ENCODE results near the gene PCLAF. TPM values are rescaled to one million over a fixed set of nuclear protein-coding genes. Genes with fewer than 3 reads are reported as not detected.

The PCLAF gene
- polyA plus RNA-seq, 1 experiment = 104 TPM

DNA sequence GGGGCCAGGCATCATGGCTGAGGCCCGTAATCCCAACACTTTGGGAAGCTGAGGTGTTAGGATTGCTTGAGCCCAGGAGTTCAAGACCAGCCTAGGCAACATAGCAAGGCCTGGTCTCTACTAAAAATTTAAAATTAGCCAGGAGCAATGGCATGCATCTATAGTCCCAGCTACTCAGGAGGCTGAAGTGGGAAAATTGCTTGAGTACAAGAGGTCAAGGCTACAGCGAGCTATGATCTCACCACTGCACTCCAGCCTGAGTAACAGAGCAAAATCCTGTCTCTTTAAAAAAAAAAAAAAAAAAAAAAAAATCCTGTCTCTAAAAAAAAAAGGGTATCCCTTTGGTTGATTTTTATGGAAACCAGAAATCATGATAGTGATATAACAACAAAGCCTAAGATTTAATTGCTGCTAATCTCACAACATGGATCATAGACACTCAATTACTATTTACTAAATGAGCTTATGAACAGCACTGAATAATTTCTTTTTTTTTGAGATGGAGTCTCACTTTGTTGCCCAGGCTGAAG lies 12.1 kb downstream of the PCLAF start:
- DNase-seq (ENCODE audit: low read depth, low spot score) = no peak
- ChIA-PET POLR2A (interaction anchor here (0.7 kb wide), 3 partner anchors 14 to 487 kb away, joined by 3 to 10 read pairs (median 5); no protein-coding TSS in a partner anchor), CTCF (no interaction called here)
- TF ChIP-seq, protein P1, sequence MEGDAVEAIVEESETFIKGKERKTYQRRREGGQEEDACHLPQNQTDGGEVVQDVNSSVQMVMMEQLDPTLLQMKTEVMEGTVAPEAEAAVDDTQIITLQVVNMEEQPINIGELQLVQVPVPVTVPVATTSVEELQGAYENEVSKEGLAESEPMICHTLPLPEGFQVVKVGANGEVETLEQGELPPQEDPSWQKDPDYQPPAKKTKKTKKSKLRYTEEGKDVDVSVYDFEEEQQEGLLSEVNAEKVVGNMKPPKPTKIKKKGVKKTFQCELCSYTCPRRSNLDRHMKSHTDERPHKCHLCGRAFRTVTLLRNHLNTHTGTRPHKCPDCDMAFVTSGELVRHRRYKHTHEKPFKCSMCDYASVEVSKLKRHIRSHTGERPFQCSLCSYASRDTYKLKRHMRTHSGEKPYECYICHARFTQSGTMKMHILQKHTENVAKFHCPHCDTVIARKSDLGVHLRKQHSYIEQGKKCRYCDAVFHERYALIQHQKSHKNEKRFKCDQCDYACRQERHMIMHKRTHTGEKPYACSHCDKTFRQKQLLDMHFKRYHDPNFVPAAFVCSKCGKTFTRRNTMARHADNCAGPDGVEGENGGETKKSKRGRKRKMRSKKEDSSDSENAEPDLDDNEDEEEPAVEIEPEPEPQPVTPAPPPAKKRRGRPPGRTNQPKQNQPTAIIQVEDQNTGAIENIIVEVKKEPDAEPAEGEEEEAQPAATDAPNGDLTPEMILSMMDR (IDR thresholded peaks at IDR 0.05; ENCODE audit: low read depth, low read length) = no peak
- Histone ChIP-seq H3K9me3 (ENCODE audit: control insufficient read depth, insufficient read depth, low read length) (no peaks in the 10 kb centered on the region), H3K4me3 (ENCODE audit: low read depth, low read length) (no peak overlapping the region), H3K27ac (ENCODE audit: low read depth, low read length) (no peak overlapping the region), H3K27me3 (ENCODE audit: control insufficient read depth, insufficient read depth, low read length) (no peaks in the 10 kb centered on the region)

DNA sequence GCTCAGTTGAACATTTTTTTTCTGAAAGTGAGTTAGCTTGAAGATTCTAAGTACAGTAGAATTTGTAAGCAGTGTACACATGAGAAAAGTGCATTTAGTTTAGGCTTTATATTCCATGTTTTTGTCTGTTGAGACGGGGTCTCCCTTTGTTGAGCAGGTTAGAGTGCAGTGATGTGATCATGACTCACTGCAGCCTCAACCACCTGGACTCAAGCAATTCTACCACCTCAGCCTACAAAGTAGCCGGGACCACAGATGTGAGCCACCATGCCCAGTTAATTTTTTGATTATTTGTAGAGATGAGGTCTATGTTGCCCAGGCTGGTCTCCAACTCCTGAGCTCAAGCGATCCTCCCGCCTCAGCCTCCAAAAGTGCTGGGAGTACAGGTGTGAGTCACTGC lies 20.0 kb downstream of the PCLAF start:
- Histone ChIP-seq H3K9me3 (ENCODE audit: control insufficient read depth, insufficient read depth, low read length) (no peaks in the 10 kb centered on the region), H3K27me3 (ENCODE audit: control insufficient read depth, insufficient read depth, low read length) (no peaks in the 10 kb centered on the region), H3K4me3 (ENCODE audit: low read depth, low read length) (no peak overlapping the region), H3K27ac (ENCODE audit: low read depth, low read length) (no peak overlapping the region)
- DNase-seq (ENCODE audit: low read depth, low spot score) = no peak
- TF ChIP-seq, protein P1 (IDR thresholded peaks at IDR 0.05; ENCODE audit: low read depth, low read length) = no peak
- CTCF ChIA-PET = interaction anchor here (1.3 kb wide), 1 partner anchor 151 kb away, joined by 3 read pairs; no protein-coding TSS in a partner anchor
- POLR2A ChIA-PET = no interaction called here

DNA sequence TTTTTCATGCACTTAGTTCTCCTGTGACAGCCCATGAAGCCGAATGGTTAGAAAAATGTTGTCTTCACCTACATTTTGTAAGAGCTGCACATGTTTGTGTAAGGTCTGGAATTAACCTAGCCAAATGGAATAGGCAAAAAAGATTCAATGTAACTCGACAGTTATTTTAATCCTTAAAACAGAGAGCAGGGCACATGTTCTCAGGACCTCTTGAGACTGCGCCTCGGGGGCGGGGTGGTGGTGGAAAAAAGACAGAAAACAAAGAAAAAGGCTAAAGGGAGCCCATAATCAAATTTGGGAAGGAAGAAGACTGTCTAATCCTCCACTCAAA lies 24.6 kb downstream of the PCLAF start:
- TF ChIP-seq, protein P1 (IDR thresholded peaks at IDR 0.05; ENCODE audit: low read depth, low read length) = no peak
- ChIA-PET CTCF (interaction anchor here (0.7 to 1.4 kb wide), 6 partner anchors 31 to 179 kb away, joined by 3 to 12 read pairs (median 4); no protein-coding TSS in a partner anchor), POLR2A (interaction anchor here (1.0 to 1.7 kb wide), 2 partner anchors 12 to 31 kb away, joined by 5 read pairs; partner anchors contain the start of gene TRIP4)
- H3K4me3 ChIP-seq (ENCODE audit: low read depth, low read length) = peak overlapping the region; percentile 98
- H3K27me3 ChIP-seq (ENCODE audit: control insufficient read depth, insufficient read depth, low read length) = no peaks in the 10 kb centered on the region
- no peak for DNase-seq (ENCODE audit: low read depth, low spot score)
- peak overlapping the region; percentile 47 for H3K27ac ChIP-seq (ENCODE audit: low read depth, low read length)
- no peaks in the 10 kb centered on the region for H3K9me3 ChIP-seq (ENCODE audit: control insufficient read depth, insufficient read depth, low read length)

DNA sequence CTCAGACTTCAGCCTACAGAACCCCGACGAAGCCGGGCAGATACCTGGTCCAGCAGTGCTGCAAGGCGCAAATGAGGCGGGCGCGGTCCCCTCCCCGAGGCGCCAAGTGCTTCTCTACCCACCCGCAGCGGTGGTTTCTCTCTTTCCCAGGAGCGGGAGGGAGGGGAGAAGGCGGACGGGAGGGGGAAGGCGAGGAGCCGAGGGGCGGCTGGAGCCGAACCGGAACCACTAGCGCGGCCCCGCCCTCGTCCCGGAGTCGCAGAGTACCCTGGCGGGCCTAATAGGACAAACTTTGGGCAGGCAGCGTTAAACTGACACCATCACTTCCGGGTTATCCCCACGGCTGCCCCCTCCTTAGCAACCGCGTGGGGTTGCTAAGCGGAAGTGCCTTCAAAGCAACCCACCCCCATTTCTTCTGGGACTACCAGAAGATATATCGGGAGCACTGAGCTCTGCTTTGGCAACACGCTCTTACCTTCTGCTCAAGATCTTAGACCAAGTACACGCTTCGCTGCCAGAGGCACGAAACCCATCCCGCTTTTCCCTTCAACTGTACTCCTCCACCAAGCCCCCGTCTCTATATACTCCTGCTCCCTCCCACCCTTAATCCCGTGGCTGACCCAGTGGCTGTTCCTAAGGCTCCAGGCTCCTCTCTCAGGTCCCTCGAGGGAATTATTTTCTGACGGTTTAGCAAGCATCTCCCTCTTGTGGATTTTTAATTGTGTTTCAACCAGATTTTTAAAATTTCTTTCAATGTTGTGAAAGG lies 25.1 kb downstream of the PCLAF start, which contains the start of gene CSNK1G1:
Gene CSNK1G1 (minus strand): TSS at position 230 of the 766 bp plus-strand sequence. CDS start 55,674 bp downstream, outside the sequence.
- Histone ChIP-seq H3K27me3 (ENCODE audit: control insufficient read depth, insufficient read depth, low read length) (no peaks in the 10 kb centered on the region), H3K9me3 (ENCODE audit: control insufficient read depth, insufficient read depth, low read length) (no peaks in the 10 kb centered on the region), H3K4me3 (ENCODE audit: low read depth, low read length) (peak within 1 kb of the TSS; percentile 98), H3K27ac (ENCODE audit: low read depth, low read length) (peak within 1 kb of the TSS; percentile 70)
- POLR2A ChIA-PET = interaction anchor here (1.0 to 1.7 kb wide), 2 partner anchors 11 to 31 kb away, joined by 5 read pairs; partner anchors contain the start of gene TRIP4
- DNase-seq (ENCODE audit: low read depth, low spot score) = peak; percentile 95
- CTCF ChIA-PET = interaction anchor here (0.5 to 1.4 kb wide), 13 partner anchors 9 to 204 kb away, joined by 3 to 12 read pairs (median 4); no protein-coding TSS in a partner anchor
- TF ChIP-seq, protein P1 (IDR thresholded peaks at IDR 0.05; ENCODE audit: low read depth, low read length) = peak; percentile 61

Measured in AG04450 (cell line).